ENCODE measurements around the gene DNAJC7. TPM values are rescaled to one million over a fixed set of nuclear protein-coding genes. Genes with fewer than 3 reads are reported as not detected.
A peak's percentile ranks its signal among the peaks of the same experiment; 100 is the strongest.

DNAJC7 gene
- total RNA-seq, 6 donors from 2014 or later = 53.2 to 109 (median 73.5) TPM

- no peaks in the 10 kb centered on the region for H3K9me3 ChIP-seq
- peak overlapping the region in 2 of 4 donors; percentile 33 to 68 for H3K27ac ChIP-seq
- peak in 1 of 2 donors; percentile 53 for DNase-seq
- H3K4me3 ChIP-seq = no peak overlapping the region
- TF ChIP-seq POLR2A (IDR thresholded peaks at IDR 0.05) (no peak), POLR2AphosphoS5 (IDR thresholded peaks at IDR 0.05) (no peak), CTCF (IDR thresholded peaks at IDR 0.05) (no peak), EP300 (IDR thresholded peaks at IDR 0.05) (no peak)
- H3K27me3 ChIP-seq = no peaks in the 10 kb centered on the region
- H3K4me1 ChIP-seq = peaks cover 0 to 9% (median 0%) of the 10 kb centered on the region in 4 donors
- H3K36me3 ChIP-seq = no peaks in the 10 kb centered on the region
- no peak for ATAC-seq (ENCODE audit: low FRiP score in 2 of 2)
- WGBS, 2 donors = 58 to 71% methylated on average over 3 of the region's 3 CpGs
Measured at GRCh38 chr17:41944943-41945342, 72.3 kb downstream of the DNAJC7 start.

GRCh38 chr17:41943492-41943891 lies 73.7 kb downstream of the DNAJC7 start:
- Histone ChIP-seq H3K27me3 (no peaks in the 10 kb centered on the region), H3K4me3 (no peak overlapping the region), H3K4me1 (peaks cover 0 to 9% (median 0%) of the 10 kb centered on the region in 4 donors), H3K9me3 (no peaks in the 10 kb centered on the region), H3K27ac (peak overlapping the region in 2 of 4 donors; percentile 49 to 61), H3K36me3 (no peaks in the 10 kb centered on the region)
- WGBS, 2 donors = 84 to 91% methylated on average over 3 of the region's 3 CpGs
- TF ChIP-seq EP300 (IDR thresholded peaks at IDR 0.05) = no peak
- ATAC-seq (ENCODE audit: low FRiP score in 2 of 2) (no peak), DNase-seq (no peak)

- no peak for TF ChIP-seq POLR2AphosphoS5 (IDR thresholded peaks at IDR 0.05)
- TF ChIP-seq CTCF (IDR thresholded peaks at IDR 0.05) = no peak
- TF ChIP-seq POLR2A (IDR thresholded peaks at IDR 0.05) = no peak
- no peak for TF ChIP-seq EP300 (IDR thresholded peaks at IDR 0.05)
- WGBS, 2 donors = 88 to 90% methylated on average over 8 of the region's 8 CpGs
- ATAC-seq (ENCODE audit: low FRiP score in 2 of 2) (no peak), DNase-seq (no peak)
- H3K36me3 ChIP-seq = no peaks in the 10 kb centered on the region
- no peaks in the 10 kb centered on the region for H3K27me3 ChIP-seq
- peak overlapping the region in 1 of 4 donors; percentile 61 for H3K27ac ChIP-seq
- H3K4me1 ChIP-seq = peaks cover 0 to 9% (median 0%) of the 10 kb centered on the region in 4 donors
- no peaks in the 10 kb centered on the region for H3K9me3 ChIP-seq
- no peak overlapping the region for H3K4me3 ChIP-seq
Measured at GRCh38 chr17:41942626-41943373, 74.4 kb downstream of the DNAJC7 start.

- Histone ChIP-seq H3K27me3 (no peaks in the 10 kb centered on the region), H3K36me3 (no peaks in the 10 kb centered on the region), H3K4me3 (no peak overlapping the region), H3K9me3 (no peaks in the 10 kb centered on the region), H3K27ac (no peak overlapping the region), H3K4me1 (peaks cover 0 to 9% (median 0%) of the 10 kb centered on the region in 4 donors)
- DNase-seq (no peak), ATAC-seq (ENCODE audit: low FRiP score in 2 of 2) (no peak)
- no peak for TF ChIP-seq CTCF (IDR thresholded peaks at IDR 0.05)
- TF ChIP-seq POLR2AphosphoS5 (IDR thresholded peaks at IDR 0.05) = no peak
- TF ChIP-seq EP300 (IDR thresholded peaks at IDR 0.05) = no peak
- TF ChIP-seq POLR2A (IDR thresholded peaks at IDR 0.05) = no peak
- 89 to 91% methylated on average over 5 of the region's 5 CpGs for WGBS, 2 donors
Measured at GRCh38 chr17:41941168-41941567, 76.1 kb downstream of the DNAJC7 start.

- H3K4me3 ChIP-seq = no peak overlapping the region
Measured at GRCh38 chr17:41939693-41940090, 77.5 kb downstream of the DNAJC7 start.

More at GRCh38 chr17:41939693-41940090, 77.5 kb downstream of the DNAJC7 start:
- TF ChIP-seq EP300 (IDR thresholded peaks at IDR 0.05) = no peak
- no peak for TF ChIP-seq CTCF (IDR thresholded peaks at IDR 0.05)
- TF ChIP-seq POLR2A (IDR thresholded peaks at IDR 0.05) = no peak
- no peak for TF ChIP-seq POLR2AphosphoS5 (IDR thresholded peaks at IDR 0.05)
- Histone ChIP-seq H3K27ac (no peak overlapping the region), H3K9me3 (no peaks in the 10 kb centered on the region), H3K27me3 (no peaks in the 10 kb centered on the region), H3K4me1 (peaks cover 0 to 6% (median 0%) of the 10 kb centered on the region in 4 donors), H3K36me3 (no peaks in the 10 kb centered on the region)
- DNase-seq (no peak), ATAC-seq (ENCODE audit: low FRiP score in 2 of 2) (no peak)
- 88 to 94% methylated on average over 6 of the region's 6 CpGs for WGBS, 2 donors

All from upper lobe of left lung (tissue), 6 donors.